IPS-18c (cell line): Measurements from ENCODE around the gene TCERG1L.
"Not testable (repeated sequence)": the region's sequence is repeated elsewhere in the genome, so short reads cannot be mapped to it uniquely, and the experiment has no call there.

Experiments
- H3K4me3 ChIP-seq: 2 replicates; pipeline ENCODE4 v1.7.0; 2013; ENCODE audit warnings: low read depth, mild to moderate bottlenecking, low read length, moderate library complexity; ENCODE audit not compliant: insufficient read depth
- H3K9me3 ChIP-seq: one replicate; pipeline ENCODE4 v1.6.1; 2013; ENCODE audit warnings: mild to moderate bottlenecking, low read length, moderate library complexity; ENCODE audit not compliant: control insufficient read depth, insufficient read depth

Gene TCERG1L, protein sequence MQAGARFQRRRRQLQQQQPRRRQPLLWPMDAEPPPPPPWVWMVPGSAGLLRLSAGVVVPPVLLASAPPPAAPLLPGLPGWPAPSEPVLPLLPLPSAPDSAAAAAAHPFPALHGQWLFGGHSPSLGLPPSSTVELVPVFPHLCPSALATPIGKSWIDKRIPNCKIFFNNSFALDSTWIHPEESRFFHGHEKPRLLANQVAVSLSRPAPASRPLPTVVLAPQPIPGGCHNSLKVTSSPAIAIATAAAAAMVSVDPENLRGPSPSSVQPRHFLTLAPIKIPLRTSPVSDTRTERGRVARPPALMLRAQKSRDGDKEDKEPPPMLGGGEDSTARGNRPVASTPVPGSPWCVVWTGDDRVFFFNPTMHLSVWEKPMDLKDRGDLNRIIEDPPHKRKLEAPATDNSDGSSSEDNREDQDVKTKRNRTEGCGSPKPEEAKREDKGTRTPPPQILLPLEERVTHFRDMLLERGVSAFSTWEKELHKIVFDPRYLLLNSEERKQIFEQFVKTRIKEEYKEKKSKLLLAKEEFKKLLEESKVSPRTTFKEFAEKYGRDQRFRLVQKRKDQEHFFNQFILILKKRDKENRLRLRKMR

DNA sequence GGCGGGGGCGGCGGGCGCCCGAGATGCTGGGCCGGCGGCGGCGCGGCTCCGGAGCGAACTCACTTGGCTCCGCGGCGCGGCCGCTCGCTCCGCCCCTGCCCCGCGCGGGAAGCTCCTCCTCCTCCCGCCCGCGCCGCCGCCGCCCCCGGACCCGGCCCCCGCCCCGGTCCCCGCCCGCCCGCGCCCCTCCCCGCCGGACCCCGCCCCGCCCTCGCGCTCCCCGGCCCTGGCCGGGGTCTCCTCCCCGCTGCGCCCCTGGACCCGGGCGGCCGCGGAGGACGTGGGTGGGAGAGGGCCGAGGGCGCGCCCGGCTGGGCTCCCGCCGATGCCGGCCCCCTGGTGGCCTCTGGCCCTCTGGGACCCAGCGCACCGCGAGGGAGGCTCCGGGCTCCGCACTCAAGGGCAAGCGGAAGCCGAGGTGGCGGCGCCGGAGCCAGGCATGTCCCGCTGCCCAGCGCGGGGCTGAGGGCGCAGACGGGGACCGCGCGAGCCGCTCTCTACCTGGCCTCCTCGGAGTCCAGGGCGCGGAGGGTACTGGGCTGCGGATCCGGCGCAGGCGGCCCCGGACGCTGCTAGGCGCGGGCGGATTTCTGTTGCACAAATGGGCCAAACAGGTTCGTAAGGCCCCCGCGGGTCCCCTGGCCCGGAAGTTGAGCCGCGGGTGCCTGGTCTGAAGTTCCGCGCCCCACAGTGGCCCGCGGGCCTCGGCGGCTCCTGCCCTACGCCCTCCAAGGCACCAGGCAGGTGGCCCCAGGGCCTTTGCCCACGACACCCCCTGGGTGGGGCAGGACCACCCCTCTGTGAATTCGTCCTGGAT, at the start of gene TCERG1L:
TCERG1L (minus strand) TSS at position 61 of the 817 bp plus-strand sequence. CDS start 86 bp downstream, outside the sequence.
- Histone ChIP-seq H3K4me3 (peak within 1 kb of the TSS; percentile 50), H3K9me3 (peaks cover 6% of the 10 kb centered on the region)

DNA sequence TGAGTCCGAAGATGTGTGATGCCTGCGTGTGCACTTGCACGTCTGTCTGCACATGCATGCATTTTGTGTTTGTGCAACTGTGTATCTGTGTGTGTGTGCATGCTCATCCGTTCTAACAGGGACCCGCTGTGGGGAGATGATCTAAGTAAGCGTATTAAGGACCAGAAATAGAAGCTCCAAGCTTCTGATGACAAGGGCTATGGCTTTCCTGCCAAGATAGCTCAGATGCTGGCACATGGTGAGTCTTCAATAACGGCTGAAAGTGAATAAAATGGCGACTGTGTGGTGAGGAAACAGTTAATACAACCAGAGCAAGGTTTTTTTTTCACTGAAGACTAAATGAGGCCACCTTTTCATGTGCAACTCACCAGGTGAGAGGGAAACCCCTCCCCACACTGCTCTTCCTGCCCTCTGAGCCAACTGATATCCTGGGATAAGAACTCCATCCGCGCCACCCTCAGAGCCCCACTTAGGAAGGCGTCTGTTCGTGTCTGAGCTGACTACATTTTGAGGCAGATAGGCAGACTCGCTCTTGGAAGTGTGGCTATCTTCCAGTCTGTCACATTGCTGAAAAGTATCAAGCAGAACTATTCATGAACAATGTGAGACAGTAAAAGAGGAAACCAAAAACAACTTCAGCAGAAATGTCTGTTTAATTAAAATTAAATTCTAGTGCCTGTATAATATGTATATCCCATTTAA, 47.4 kb upstream of the TCERG1L start:
- H3K9me3 ChIP-seq = peaks cover 23% of the 10 kb centered on the region
- H3K4me3 ChIP-seq = no peak overlapping the region

DNA sequence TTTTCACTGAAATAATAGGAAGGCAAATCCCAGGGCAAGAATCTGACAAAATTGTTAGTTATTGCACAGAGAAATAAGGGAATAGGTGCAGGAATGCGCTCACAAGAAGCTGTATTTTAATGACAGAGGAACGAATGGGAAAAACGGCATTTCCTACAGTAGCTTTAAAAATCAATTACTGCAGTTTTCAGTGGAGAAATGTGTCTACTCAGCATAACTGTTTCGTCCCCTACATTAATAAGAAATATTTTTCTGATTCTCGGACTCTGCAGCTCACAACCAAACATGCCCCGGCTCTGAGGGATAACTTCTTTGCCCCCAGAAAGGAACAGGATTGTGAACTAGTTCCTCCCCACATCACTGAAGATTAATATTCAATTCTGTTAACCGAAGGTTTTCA, 44.9 kb upstream of the TCERG1L start:
- Histone ChIP-seq H3K4me3 (no peak overlapping the region), H3K9me3 (peaks cover 21% of the 10 kb centered on the region)

DNA sequence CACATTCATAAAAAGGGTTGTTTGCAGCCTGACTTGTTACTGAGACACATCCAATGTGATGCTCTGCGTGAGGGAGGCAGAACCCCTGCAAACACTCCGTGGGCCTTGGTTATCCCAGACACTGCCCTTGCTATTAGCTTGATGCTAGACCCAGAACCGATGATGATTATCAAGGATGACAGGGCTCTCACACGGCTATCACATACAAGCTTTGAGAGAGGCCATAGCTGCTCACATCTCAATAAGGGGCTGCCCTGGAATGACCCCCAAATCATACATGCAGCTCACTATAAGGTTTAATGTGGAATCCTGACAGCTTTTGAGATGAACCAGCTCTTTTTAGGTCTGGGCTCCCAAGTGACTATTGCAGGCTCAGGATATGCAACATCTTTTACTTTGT, 44.4 kb upstream of the TCERG1L start:
- H3K4me3 ChIP-seq = no peak overlapping the region
- peaks cover 21% of the 10 kb centered on the region for H3K9me3 ChIP-seq

DNA sequence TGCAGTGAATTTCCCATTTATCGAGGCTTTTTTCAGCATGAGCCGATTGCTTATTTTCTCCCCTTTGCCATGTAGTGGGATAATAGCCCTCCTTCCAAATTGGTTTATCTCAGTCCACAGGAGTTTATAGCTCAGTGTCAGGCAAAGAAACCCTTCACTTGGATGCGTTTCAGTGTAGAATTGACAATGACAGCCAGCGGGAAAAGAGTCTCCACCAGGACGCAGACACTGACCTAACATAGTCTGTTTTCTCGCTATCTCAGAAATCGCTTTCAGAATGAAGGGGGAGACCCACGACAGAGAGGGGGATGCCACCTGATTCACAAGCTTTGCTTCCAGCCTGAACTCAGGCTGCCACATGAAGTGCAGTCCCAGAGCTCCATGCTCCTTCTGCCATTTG, 43.5 kb upstream of the TCERG1L start:
- H3K9me3 ChIP-seq = peaks cover 19% of the 10 kb centered on the region
- H3K4me3 ChIP-seq = no peak overlapping the region

DNA sequence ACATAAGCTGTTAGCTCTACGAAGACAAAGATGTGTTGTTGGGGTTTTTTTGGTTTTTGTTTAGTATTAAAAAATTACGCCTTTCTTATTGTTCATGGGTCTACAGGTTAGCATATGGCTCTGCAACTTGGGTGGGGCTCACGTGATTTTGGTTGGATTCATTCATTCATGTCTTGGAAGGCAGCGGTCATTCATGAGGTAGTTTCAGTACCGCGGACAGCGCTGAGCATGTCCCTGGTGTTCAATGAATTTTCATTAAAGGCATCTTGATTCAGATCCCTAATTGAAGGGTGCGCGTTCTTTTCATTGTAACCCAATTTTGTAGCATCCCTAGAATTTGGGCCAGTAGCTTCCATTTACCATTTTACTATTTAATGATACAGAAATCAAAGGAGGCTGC, 42.9 kb upstream of the TCERG1L start:
- Histone ChIP-seq H3K9me3 (peaks cover 17% of the 10 kb centered on the region), H3K4me3 (no peak overlapping the region)

DNA sequence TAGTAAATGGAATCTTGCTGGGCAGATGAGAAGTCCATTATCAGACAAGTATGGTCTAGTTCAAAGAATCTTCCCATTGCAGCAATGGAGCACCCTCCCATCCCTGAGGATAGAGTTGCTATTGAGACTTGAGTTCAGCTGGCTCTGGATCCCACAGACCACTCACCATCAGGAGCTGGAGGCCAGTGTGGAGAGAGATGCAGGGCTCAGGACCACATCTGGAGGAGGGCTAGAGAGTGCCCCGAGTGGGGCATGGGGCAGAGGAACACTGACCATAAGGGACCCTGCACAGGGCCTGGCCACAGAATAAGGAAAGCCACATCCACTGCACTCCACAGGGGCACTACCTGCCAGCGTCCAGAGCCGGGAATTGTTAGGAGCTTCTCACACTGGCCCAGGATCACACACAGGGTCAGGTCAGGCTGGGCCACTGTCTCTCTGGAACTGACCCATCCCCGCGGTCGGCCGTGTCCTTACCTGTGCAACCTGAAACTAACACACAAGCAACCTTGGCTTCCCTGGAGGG, 41.3 kb upstream of the TCERG1L start:
- H3K4me3 ChIP-seq = no peak overlapping the region
- H3K9me3 ChIP-seq = peaks cover 17% of the 10 kb centered on the region

DNA sequence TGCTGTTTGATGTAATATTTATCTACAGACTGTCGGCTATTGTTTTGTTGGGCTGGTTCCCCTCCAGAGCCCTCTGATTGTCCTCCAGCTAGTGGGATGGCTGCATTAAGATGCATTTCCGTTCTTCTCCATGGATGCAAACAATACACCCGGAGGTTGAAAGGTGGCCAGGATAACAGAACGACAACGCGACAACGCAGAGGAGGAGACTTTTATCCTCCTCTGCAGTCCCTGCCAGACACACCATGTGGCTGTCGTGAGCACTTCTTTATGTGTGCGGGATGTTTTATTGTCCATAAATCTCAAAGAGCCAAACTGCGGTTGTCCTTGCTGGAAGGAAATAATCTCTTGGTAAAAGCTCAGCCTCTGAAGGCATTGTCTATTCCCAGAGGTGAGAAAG, 39.1 kb upstream of the TCERG1L start:
- peaks cover 15% of the 10 kb centered on the region for H3K9me3 ChIP-seq

DNA sequence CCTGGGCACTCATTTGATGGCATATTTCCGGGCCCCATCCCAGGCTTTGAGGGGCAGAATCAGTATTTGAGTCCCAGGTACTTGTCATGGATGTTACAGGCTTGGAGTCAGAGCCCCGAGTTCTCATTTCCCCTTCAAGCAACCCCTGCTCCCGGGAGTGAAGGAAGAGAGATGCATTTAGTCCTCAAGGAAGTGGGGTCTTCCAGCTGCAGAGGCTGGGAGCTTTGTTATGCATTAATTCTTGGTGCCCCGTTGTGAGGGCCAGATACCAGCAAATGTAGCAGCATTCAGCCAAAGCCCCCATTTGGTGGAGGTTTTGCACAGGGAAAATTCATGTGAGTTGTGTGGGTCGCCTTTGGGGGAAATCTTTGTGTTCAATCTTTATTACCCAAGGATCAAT, 38.7 kb upstream of the TCERG1L start:
- Histone ChIP-seq H3K4me3 (no peak overlapping the region), H3K9me3 (peaks cover 15% of the 10 kb centered on the region)

More for the DNA sequence above, 39.1 kb upstream of the TCERG1L start:
- no peak overlapping the region; the same call in 1 of the 2 replicates for H3K4me3 ChIP-seq

DNA sequence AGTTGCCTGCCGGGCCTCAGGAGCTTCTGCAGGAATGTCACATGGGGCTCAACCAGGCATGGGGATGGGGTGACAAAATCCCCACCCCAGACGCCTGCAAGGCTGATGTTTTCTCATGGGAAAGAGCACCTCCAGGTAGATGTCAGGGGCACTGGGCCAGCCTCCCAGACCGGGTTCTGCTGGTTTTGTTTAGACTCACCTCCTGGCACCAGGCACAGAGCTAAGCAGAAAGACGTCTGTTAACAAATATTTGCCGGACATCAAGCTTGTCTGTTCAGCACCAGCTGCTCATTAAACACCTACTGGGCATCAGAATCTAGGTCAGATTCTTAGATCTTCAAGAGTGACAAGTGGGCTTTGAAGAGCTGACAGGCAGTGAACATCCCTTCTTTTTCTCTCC, 34.9 kb upstream of the TCERG1L start:
- H3K4me3 ChIP-seq = no peak overlapping the region
- peaks cover 19% of the 10 kb centered on the region for H3K9me3 ChIP-seq

DNA sequence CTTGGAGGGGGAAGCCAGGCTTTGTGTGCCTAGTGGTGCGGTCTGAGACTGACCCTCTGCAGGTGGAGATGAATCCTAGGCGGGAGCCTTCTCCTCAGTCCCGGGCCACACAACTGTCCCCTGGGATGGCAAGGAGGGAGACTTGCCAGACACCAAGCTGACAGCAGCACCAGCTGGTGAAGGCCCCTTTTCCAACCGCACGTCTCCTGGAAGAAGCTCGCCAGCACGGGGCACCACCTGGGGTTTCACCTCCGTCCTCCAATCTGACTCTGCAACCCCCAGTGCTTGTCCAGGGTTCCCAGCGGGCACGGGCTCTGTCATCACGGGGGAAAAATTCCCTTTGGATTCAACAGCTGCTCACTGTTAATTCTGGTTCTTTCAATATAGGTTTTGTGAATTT, 34.2 kb upstream of the TCERG1L start:
- Histone ChIP-seq H3K4me3 (no peak overlapping the region), H3K9me3 (peaks cover 22% of the 10 kb centered on the region)

DNA sequence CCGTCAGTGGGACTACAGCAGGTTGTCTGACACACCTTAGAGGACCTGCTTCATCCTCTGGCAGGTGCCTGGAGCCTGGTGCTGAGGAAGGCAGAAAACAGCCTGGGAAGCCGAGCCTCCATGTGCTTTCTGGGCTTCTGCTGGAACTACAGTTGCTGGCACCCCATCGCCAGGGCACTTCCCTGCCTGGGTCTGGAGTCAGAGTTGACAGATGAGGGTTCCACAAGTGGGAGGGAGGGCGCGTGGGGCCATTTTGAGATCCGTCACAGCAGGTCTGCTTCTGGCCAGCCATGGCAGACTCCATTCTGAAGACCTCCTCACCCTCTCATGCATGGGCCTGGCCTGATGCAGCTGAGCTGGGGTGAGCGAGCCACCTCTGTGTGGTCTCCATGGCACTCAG, 33.2 kb upstream of the TCERG1L start:
- Histone ChIP-seq H3K4me3 (no peak overlapping the region; the same call in 1 of the 2 replicates), H3K9me3 (peaks cover 24% of the 10 kb centered on the region)

DNA sequence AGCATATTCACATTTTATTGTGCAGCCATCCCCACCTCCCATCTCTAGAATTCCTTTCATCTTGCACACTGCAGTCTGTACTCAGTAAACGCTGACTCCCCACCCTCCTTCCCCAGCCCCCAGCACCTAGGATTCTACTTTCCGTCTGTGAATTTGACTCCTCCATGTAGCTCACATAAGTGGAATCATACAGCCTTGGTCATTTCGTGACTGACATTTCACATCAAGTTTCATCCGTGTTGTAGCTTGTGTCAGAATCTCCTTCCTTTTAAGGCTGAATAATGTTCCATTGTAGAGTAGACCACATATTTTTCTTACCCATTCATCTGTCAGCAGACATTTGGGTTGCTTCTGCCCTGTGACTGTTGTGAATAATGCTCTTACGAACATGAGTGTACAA, 26.2 kb upstream of the TCERG1L start:
- H3K4me3 ChIP-seq = no peak overlapping the region
- peaks cover 20% of the 10 kb centered on the region for H3K9me3 ChIP-seq

DNA sequence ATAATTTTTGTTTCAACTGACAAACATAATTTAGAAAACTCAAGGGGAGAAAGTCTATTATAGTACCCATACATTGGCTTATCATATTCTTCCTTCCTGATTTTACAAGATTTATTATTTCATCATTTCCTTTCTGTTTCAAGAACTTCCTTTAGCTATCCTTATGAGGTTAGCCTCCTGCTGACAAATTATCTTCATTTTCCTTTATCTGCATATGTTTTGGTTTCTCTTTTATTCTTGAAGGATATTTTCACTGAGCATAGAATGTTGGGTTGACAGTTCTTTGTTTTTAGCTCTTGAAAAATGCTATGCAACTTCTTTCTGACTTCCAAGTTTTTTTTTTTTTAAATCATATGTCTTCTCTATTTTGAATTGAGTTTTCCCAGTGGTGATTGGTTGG, 21.3 kb upstream of the TCERG1L start:
- Histone ChIP-seq H3K4me3 (no peak overlapping the region), H3K9me3 (peaks cover 11% of the 10 kb centered on the region)

DNA sequence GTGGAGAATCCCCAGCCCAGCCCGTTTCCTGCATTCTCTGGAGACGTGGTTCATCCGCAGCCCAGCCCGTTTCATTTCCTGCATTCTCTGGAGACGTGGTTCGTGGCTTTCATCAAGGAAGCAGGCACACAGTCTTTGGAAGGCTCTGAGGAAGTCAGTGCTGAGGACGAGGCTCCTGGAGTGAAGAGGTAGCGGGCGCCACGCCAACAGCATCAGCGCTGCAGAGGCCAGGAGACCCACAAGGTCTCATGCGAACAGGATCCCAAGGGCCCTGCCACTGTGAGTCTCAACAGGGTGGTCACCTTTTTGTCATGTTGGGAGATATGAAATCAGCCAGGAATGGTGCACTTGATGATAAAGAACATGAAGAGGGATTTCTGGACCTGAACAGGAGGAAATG, 12.4 kb upstream of the TCERG1L start:
- Histone ChIP-seq H3K9me3 (peaks cover 13% of the 10 kb centered on the region), H3K4me3 (no peak overlapping the region)

DNA sequence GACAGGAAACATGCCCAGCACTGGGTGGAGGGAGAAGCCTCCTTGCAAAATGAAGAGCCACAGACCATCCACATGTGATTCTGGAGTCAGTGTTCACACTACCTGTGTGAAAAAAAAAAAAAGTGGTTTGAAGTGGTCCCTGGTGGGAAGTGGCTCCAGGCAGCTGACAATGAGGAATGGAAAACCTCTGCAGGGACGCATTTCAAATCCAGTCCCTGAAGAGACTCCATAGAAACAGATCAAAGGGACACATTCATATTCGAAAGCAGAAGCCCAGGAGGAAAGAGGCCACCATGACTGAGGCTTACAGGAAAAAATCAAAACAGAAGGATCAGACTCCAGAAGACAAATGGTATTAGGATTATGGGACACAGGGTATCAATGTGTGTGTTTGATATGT, 11.5 kb upstream of the TCERG1L start:
- H3K9me3 ChIP-seq = peaks cover 15% of the 10 kb centered on the region
- H3K4me3 ChIP-seq = no peak overlapping the region

DNA sequence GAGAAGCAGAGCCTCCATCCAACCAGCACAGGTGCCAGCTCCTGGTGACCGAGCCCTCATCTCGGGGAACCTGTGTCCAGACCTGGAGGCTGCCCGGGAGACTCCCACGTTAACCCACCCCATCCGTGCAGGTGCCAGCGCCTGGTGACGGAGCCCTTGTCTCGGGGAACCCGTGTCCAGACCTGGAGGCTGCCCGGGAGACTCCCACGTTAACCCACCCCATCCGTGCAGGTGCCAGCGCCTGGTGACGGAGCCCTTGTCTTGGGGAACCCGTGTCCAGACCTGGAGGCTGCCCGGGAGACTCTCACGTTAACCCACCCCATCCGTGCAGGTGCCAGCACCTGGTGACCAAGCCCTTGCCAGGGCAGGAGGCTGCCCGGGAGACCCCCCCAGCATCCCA, 11.1 kb upstream of the TCERG1L start:
- peaks cover 18% of the 10 kb centered on the region for H3K9me3 ChIP-seq

More for the DNA sequence above, 11.1 kb upstream of the TCERG1L start:
- H3K4me3 ChIP-seq = not testable (repeated sequence)
